ENCODE data around the gene PRM1.

GRCh38 chr16:11265124-11265523 is 16.0 kb downstream of the PRM1 start:
- TF ChIP-seq, protein P1, sequence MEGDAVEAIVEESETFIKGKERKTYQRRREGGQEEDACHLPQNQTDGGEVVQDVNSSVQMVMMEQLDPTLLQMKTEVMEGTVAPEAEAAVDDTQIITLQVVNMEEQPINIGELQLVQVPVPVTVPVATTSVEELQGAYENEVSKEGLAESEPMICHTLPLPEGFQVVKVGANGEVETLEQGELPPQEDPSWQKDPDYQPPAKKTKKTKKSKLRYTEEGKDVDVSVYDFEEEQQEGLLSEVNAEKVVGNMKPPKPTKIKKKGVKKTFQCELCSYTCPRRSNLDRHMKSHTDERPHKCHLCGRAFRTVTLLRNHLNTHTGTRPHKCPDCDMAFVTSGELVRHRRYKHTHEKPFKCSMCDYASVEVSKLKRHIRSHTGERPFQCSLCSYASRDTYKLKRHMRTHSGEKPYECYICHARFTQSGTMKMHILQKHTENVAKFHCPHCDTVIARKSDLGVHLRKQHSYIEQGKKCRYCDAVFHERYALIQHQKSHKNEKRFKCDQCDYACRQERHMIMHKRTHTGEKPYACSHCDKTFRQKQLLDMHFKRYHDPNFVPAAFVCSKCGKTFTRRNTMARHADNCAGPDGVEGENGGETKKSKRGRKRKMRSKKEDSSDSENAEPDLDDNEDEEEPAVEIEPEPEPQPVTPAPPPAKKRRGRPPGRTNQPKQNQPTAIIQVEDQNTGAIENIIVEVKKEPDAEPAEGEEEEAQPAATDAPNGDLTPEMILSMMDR (IDR thresholded peaks at IDR 0.05; ENCODE audit: poor library complexity): no peak
- TF ChIP-seq EZH2 (IDR thresholded peaks at IDR 0.05; ENCODE audit: borderline replicate concordance): no peak

All from hepatocyte (in vitro differentiated cells).